Nephron (organoid): ENCODE results near the gene MPG.

ENCODE experiments used
- H3K27ac Mint-ChIP-seq, 3 experiments: 2 replicates each; pipeline ENCODE4 v1.8.0; 2020; ENCODE audit warnings: mixed read lengths in 3 of 3, mild to moderate bottlenecking in 2 of 3, moderate library complexity in 1 of 3
- H3K27me3 Mint-ChIP-seq: 2 replicates; pipeline ENCODE4 v1.8.0; 2021; ENCODE audit warnings: low read depth, mild to moderate bottlenecking, moderate library complexity, mixed read lengths
- H3K36me3 Mint-ChIP-seq: 2 replicates; pipeline ENCODE4 v1.8.0; 2020; ENCODE audit warnings: low read depth, mixed read lengths
- H3K4me1 Mint-ChIP-seq: 2 replicates; pipeline ENCODE4 v1.8.0; 2020; ENCODE audit warnings: mixed read lengths
- H3K4me3 Mint-ChIP-seq, 3 experiments: 2 replicates each; pipeline ENCODE4 v1.8.0; 2020; ENCODE audit warnings: mild to moderate bottlenecking in 3 of 3, mixed read lengths in 3 of 3, moderate library complexity in 2 of 3
- H3K9me3 Mint-ChIP-seq: 2 replicates; pipeline ENCODE4 v1.8.0; 2020; ENCODE audit warnings: mixed read lengths
- CTCF ChIP-seq, 3 experiments: fragments of 200-600 bp; sonication (generic); IDR thresholded peaks; one replicate each; pipeline ENCODE4 v1.5.0; 2021; ENCODE audit warnings: antibody characterized with exemption in 3 of 3; ENCODE audit not compliant: unreplicated experiment in 3 of 3

MPG gene

GRCh38 chr16:61879-62281 lies 16.1 kb upstream of the MPG start:
- Mint-ChIP-seq H3K27ac (no peak overlapping the region), H3K9me3 (no peaks in the 10 kb centered on the region), H3K27me3 (no peaks in the 10 kb centered on the region), H3K36me3 (peaks cover 21% of the 10 kb centered on the region), H3K4me3 (no peak overlapping the region), H3K4me1 (peaks cover 16% of the 10 kb centered on the region)
- no peak for TF ChIP-seq CTCF (IDR thresholded peaks at IDR 0.05; ENCODE audit: unreplicated experiment in 3 of 3)

- no peaks in the 10 kb centered on the region for H3K27me3 Mint-ChIP-seq
- no peak overlapping the region for H3K27ac Mint-ChIP-seq
- H3K4me1 Mint-ChIP-seq: peaks cover 22% of the 10 kb centered on the region
- TF ChIP-seq CTCF (IDR thresholded peaks at IDR 0.05; ENCODE audit: unreplicated experiment in 3 of 3): no peak
- H3K36me3 Mint-ChIP-seq: peaks cover 21% of the 10 kb centered on the region
- no peak overlapping the region for H3K4me3 Mint-ChIP-seq
- H3K9me3 Mint-ChIP-seq: no peaks in the 10 kb centered on the region
Observed at GRCh38 chr16:62283-62967, 15.6 kb upstream of the MPG start.

DNA sequence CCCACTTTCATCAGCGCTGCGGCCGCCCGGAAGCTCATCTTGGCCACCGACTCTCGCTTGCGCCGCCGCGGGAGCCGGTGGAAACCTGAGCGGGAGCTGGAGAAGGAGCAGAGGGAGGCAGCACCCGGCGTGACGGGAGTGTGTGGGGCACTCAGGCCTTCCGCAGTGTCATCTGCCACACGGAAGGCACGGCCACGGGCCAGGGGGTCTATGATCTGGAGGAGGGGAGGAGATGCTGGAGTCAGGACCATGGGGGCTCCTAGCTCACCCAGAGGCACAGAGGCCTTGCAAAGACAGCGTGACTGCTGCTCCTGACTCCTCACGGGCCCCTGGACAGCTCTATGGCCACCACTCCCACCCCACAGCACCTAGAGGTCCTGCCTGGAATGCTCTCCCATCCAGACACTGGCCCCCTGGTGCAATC lies 15.0 kb upstream of the MPG start:
- Mint-ChIP-seq H3K27me3 (no peaks in the 10 kb centered on the region), H3K9me3 (no peaks in the 10 kb centered on the region), H3K4me1 (peaks cover 27% of the 10 kb centered on the region), H3K4me3 (no peak overlapping the region), H3K27ac (no peak overlapping the region), H3K36me3 (peaks cover 18% of the 10 kb centered on the region)
- no peak for TF ChIP-seq CTCF (IDR thresholded peaks at IDR 0.05; ENCODE audit: unreplicated experiment in 3 of 3)

DNA sequence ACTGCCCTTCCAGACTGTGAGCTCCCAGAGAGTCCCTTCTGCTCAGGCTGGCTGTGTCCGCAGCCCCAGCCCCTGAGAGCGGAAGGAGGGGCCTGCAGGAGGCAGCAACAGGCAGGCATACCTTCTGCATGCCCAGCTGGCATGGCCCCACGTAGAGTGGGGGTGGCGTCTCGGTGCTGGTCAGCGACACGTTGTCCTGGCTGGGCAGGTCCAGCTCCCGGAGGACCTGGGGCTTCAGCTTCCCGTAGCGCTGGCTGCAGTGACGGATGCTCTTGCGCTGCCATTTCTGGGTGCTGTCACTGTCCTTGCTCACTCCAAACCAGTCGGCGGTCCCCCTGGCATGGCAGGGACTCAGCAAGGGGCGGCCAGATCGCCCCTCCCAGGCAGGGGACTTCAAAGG lies 14.6 kb upstream of the MPG start:
- no peaks in the 10 kb centered on the region for H3K27me3 Mint-ChIP-seq
- H3K27ac Mint-ChIP-seq: no peak overlapping the region
- no peak for TF ChIP-seq CTCF (IDR thresholded peaks at IDR 0.05; ENCODE audit: unreplicated experiment in 3 of 3)
- H3K4me3 Mint-ChIP-seq: no peak overlapping the region
- no peaks in the 10 kb centered on the region for H3K9me3 Mint-ChIP-seq
- H3K36me3 Mint-ChIP-seq: peaks cover 13% of the 10 kb centered on the region
- peaks cover 30% of the 10 kb centered on the region for H3K4me1 Mint-ChIP-seq

DNA sequence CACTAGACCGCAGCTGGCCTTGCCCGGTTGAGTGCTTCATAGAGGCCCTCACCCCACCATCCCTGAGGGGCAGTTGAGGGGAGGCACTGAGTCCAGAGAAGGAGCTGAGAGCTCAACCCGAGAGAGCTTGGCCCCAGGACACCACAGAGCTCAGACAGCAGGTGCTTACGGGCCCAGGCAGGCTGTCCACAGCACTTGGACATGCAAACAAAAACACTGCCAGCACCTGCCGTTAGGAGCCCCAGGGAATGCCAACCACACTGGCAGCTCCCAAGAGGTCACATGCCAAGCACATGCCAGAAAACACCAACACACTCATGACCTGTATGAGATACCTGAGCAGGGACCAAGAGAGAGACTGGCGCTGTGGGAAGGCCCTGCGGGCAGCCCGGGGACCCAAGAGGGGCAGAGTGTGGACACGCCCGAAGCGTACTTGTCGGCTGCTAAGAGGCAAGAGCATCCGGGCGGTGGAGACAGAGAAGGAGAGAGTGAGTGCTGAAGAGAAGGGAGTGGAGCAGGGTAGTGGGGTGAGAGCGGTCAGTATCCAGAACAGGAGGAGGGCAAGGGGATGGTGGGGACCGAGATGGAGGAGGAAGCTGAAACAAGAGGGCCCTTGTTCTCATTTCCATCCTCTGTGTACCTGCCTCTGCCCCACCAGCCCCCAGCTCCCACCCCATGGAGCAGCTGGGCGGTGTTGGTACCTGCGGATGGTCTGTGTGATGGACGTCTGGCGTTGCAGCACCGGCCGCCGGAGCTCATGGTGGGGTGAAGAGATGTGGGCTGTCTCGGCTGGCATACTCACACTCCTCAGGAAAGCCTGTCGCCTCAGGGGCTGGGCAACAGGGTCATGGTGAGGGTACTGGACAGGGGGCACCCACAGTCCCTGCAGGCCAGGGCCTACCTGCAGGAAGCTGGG lies 13.8 kb upstream of the MPG start:
- H3K27me3 Mint-ChIP-seq: no peaks in the 10 kb centered on the region
- no peaks in the 10 kb centered on the region for H3K9me3 Mint-ChIP-seq
- H3K27ac Mint-ChIP-seq: no peak overlapping the region

More for the DNA sequence above, 13.8 kb upstream of the MPG start:
- H3K4me1 Mint-ChIP-seq: peaks cover 31% of the 10 kb centered on the region
- no peak for TF ChIP-seq CTCF (IDR thresholded peaks at IDR 0.05; ENCODE audit: unreplicated experiment in 3 of 3)
- H3K4me3 Mint-ChIP-seq: no peak overlapping the region
- H3K36me3 Mint-ChIP-seq: peaks cover 10% of the 10 kb centered on the region
